Cortex of kidney (tissue), 1 donor: ENCODE measurements around the gene MAP3K21.

Source experiments
- DNase-seq: peaks from one replicate; lab custom pipeline; 2025; lab: John Stamatoyannopoulos, UW

Gene MAP3K21

GRCh38 chr1:233359431-233359830 is 31.9 kb downstream of the MAP3K21 start:
- no peak for DNase-seq

- no peak for DNase-seq
Measured at GRCh38 chr1:233359905-233360304, 32.4 kb downstream of the MAP3K21 start.

- no peak for DNase-seq
Measured at GRCh38 chr1:233360525-233361102, 33.1 kb downstream of the MAP3K21 start.

GRCh38 chr1:233361876-233362275 is 34.4 kb downstream of the MAP3K21 start:
- DNase-seq = no peak

- DNase-seq = no peak
Measured at GRCh38 chr1:233362743-233363142, 35.2 kb downstream of the MAP3K21 start.

GRCh38 chr1:233364026-233364425 is 36.5 kb downstream of the MAP3K21 start:
- no peak for DNase-seq

GRCh38 chr1:233364695-233365539 is 37.4 kb downstream of the MAP3K21 start:
- DNase-seq = no peak

- DNase-seq = no peak
Measured at GRCh38 chr1:233366575-233366974, 39.1 kb downstream of the MAP3K21 start.

GRCh38 chr1:233367057-233367803 is 39.7 kb downstream of the MAP3K21 start:
- DNase-seq = no peak

- DNase-seq = no peak
Measured at GRCh38 chr1:233368106-233368788, 40.7 kb downstream of the MAP3K21 start.

- no peak for DNase-seq
Measured at GRCh38 chr1:233368789-233369130, 41.2 kb downstream of the MAP3K21 start.

- no peak for DNase-seq
Measured at GRCh38 chr1:233372218-233373120, 44.9 kb downstream of the MAP3K21 start.

- no peak for DNase-seq
Measured at GRCh38 chr1:233373226-233373625, 45.7 kb downstream of the MAP3K21 start.

GRCh38 chr1:233375653-233376052 is 48.1 kb downstream of the MAP3K21 start:
- no peak for DNase-seq

GRCh38 chr1:233376382-233377110 is 49.0 kb downstream of the MAP3K21 start:
- no peak for DNase-seq

GRCh38 chr1:233379869-233380438 is 52.4 kb downstream of the MAP3K21 start:
- no peak for DNase-seq

GRCh38 chr1:233381806-233382205 is 54.3 kb downstream of the MAP3K21 start:
- DNase-seq = no peak

GRCh38 chr1:233383984-233384383 is 56.5 kb downstream of the MAP3K21 start:
- no peak for DNase-seq

- DNase-seq = no peak
Measured at GRCh38 chr1:233386336-233386735, 58.8 kb downstream of the MAP3K21 start.

- DNase-seq = no peak
Measured at GRCh38 chr1:233387585-233387984, 60.1 kb downstream of the MAP3K21 start.
